Activated T-cell treated with anti-CD3 and anti-CD28 coated beads, Interleukin-2, amount 50 U/mL, for 24 hours (primary cell): ENCODE data around the gene PHB1.

Experiments
- DNase-seq: peaks from one replicate; pipeline ENCODE4 v3.0.0-alpha.2; 2020
- H3K27ac Mint-ChIP-seq: 2 replicates; pipeline ENCODE4 v1.8.0; 2020; ENCODE audit warnings: mild to moderate bottlenecking, mixed read lengths
- H3K27me3 Mint-ChIP-seq: 2 replicates; pipeline ENCODE4 v1.8.0; 2020; ENCODE audit warnings: mixed read lengths
- H3K36me3 Mint-ChIP-seq: 2 replicates; pipeline ENCODE4 v1.8.0; 2020; ENCODE audit warnings: low read depth, mixed read lengths
- H3K4me1 Mint-ChIP-seq: 2 replicates; pipeline ENCODE4 v1.8.0; 2020; ENCODE audit warnings: low read depth, mixed read lengths
- H3K4me3 Mint-ChIP-seq: 2 replicates; pipeline ENCODE4 v1.8.0; 2020; ENCODE audit warnings: mild to moderate bottlenecking, moderate library complexity, mixed read lengths
- H3K9me3 Mint-ChIP-seq: 2 replicates; pipeline ENCODE4 v1.8.0; 2020; ENCODE audit warnings: mixed read lengths

PHB1 gene

GRCh38 chr17:49447628-49448302 is 33.1 kb upstream of the PHB1 start:
- DNase-seq, result no peak
- H3K4me3 Mint-ChIP-seq, result no peak overlapping the region
- no peak overlapping the region for H3K27ac Mint-ChIP-seq
- H3K4me1 Mint-ChIP-seq, result peaks cover 6% of the 10 kb centered on the region
- no peaks in the 10 kb centered on the region for H3K36me3 Mint-ChIP-seq
- H3K9me3 Mint-ChIP-seq, result no peaks in the 10 kb centered on the region
- peaks cover 11% of the 10 kb centered on the region for H3K27me3 Mint-ChIP-seq

GRCh38 chr17:49445591-49445990 is 30.9 kb upstream of the PHB1 start:
- peaks cover 2% of the 10 kb centered on the region for H3K4me1 Mint-ChIP-seq
- DNase-seq, result no peak
- no peaks in the 10 kb centered on the region for H3K36me3 Mint-ChIP-seq
- peaks cover 29% of the 10 kb centered on the region for H3K27me3 Mint-ChIP-seq
- no peaks in the 10 kb centered on the region for H3K9me3 Mint-ChIP-seq
- H3K4me3 Mint-ChIP-seq, result no peak overlapping the region
- H3K27ac Mint-ChIP-seq, result no peak overlapping the region

GRCh38 chr17:49444384-49444783 is 29.7 kb upstream of the PHB1 start:
- Mint-ChIP-seq H3K27me3 (peaks cover 41% of the 10 kb centered on the region), H3K9me3 (no peaks in the 10 kb centered on the region)

GRCh38 chr17:49443862-49444261 is 29.2 kb upstream of the PHB1 start:
- Mint-ChIP-seq H3K27me3 (peaks cover 46% of the 10 kb centered on the region), H3K36me3 (no peaks in the 10 kb centered on the region)

More at GRCh38 chr17:49444384-49444783, 29.7 kb upstream of the PHB1 start:
- H3K27ac Mint-ChIP-seq, result no peak overlapping the region
- H3K36me3 Mint-ChIP-seq, result no peaks in the 10 kb centered on the region
- no peak for DNase-seq
- H3K4me3 Mint-ChIP-seq, result no peak overlapping the region
- no peaks in the 10 kb centered on the region for H3K4me1 Mint-ChIP-seq

GRCh38 chr17:49442041-49442440 is 27.4 kb upstream of the PHB1 start:
- Mint-ChIP-seq H3K4me3 (no peak overlapping the region), H3K4me1 (no peaks in the 10 kb centered on the region), H3K27ac (no peak overlapping the region), H3K36me3 (no peaks in the 10 kb centered on the region), H3K27me3 (peaks cover 61% of the 10 kb centered on the region), H3K9me3 (no peaks in the 10 kb centered on the region)
- DNase-seq, result no peak

More at GRCh38 chr17:49443862-49444261, 29.2 kb upstream of the PHB1 start:
- H3K4me1 Mint-ChIP-seq, result no peaks in the 10 kb centered on the region
- DNase-seq, result no peak
- no peak overlapping the region for H3K27ac Mint-ChIP-seq
- H3K4me3 Mint-ChIP-seq, result no peak overlapping the region
- no peaks in the 10 kb centered on the region for H3K9me3 Mint-ChIP-seq

GRCh38 chr17:49441578-49441977 is 26.9 kb upstream of the PHB1 start:
- peaks cover 66% of the 10 kb centered on the region for H3K27me3 Mint-ChIP-seq

GRCh38 chr17:49440581-49440980 is 25.9 kb upstream of the PHB1 start:
- peaks cover 63% of the 10 kb centered on the region for H3K27me3 Mint-ChIP-seq
- H3K27ac Mint-ChIP-seq, result no peak overlapping the region
- no peak overlapping the region for H3K4me3 Mint-ChIP-seq
- H3K9me3 Mint-ChIP-seq, result no peaks in the 10 kb centered on the region
- no peaks in the 10 kb centered on the region for H3K36me3 Mint-ChIP-seq
- no peak for DNase-seq
- H3K4me1 Mint-ChIP-seq, result no peaks in the 10 kb centered on the region

More at GRCh38 chr17:49441578-49441977, 26.9 kb upstream of the PHB1 start:
- no peak for DNase-seq
- H3K4me3 Mint-ChIP-seq, result no peak overlapping the region
- no peak overlapping the region for H3K27ac Mint-ChIP-seq
- H3K4me1 Mint-ChIP-seq, result no peaks in the 10 kb centered on the region
- H3K36me3 Mint-ChIP-seq, result no peaks in the 10 kb centered on the region
- no peaks in the 10 kb centered on the region for H3K9me3 Mint-ChIP-seq

GRCh38 chr17:49439673-49440571 is 25.2 kb upstream of the PHB1 start:
- no peak overlapping the region for H3K27ac Mint-ChIP-seq
- H3K9me3 Mint-ChIP-seq, result no peaks in the 10 kb centered on the region

GRCh38 chr17:49439305-49439672 is 24.6 kb upstream of the PHB1 start:
- H3K27ac Mint-ChIP-seq, result no peak overlapping the region
- H3K4me1 Mint-ChIP-seq, result no peaks in the 10 kb centered on the region
- no peak overlapping the region for H3K4me3 Mint-ChIP-seq
- H3K9me3 Mint-ChIP-seq, result no peaks in the 10 kb centered on the region
- no peaks in the 10 kb centered on the region for H3K36me3 Mint-ChIP-seq
- peaks cover 63% of the 10 kb centered on the region for H3K27me3 Mint-ChIP-seq
- no peak for DNase-seq

More at GRCh38 chr17:49439673-49440571, 25.2 kb upstream of the PHB1 start:
- peaks cover 63% of the 10 kb centered on the region for H3K27me3 Mint-ChIP-seq
- H3K4me3 Mint-ChIP-seq, result no peak overlapping the region
- no peaks in the 10 kb centered on the region for H3K36me3 Mint-ChIP-seq
- no peaks in the 10 kb centered on the region for H3K4me1 Mint-ChIP-seq
- no peak for DNase-seq

- H3K4me1 Mint-ChIP-seq, result no peaks in the 10 kb centered on the region
- H3K27ac Mint-ChIP-seq, result no peak overlapping the region
- H3K9me3 Mint-ChIP-seq, result no peaks in the 10 kb centered on the region
- no peak overlapping the region for H3K4me3 Mint-ChIP-seq
- no peak for DNase-seq
- H3K27me3 Mint-ChIP-seq, result peaks cover 63% of the 10 kb centered on the region
- H3K36me3 Mint-ChIP-seq, result no peaks in the 10 kb centered on the region
These were observed 24.0 kb upstream of the PHB1 start for GRCh38 chr17:49438436-49439278.

- H3K4me1 Mint-ChIP-seq, result no peaks in the 10 kb centered on the region
- H3K36me3 Mint-ChIP-seq, result no peaks in the 10 kb centered on the region
- H3K27ac Mint-ChIP-seq, result no peak overlapping the region
- no peak overlapping the region for H3K4me3 Mint-ChIP-seq
- H3K9me3 Mint-ChIP-seq, result no peaks in the 10 kb centered on the region
- DNase-seq, result no peak
- peaks cover 56% of the 10 kb centered on the region for H3K27me3 Mint-ChIP-seq
These were observed 23.2 kb upstream of the PHB1 start for GRCh38 chr17:49437696-49438435.

GRCh38 chr17:49436174-49436573 is 21.5 kb upstream of the PHB1 start:
- Mint-ChIP-seq H3K4me1 (no peaks in the 10 kb centered on the region), H3K9me3 (no peaks in the 10 kb centered on the region), H3K27ac (no peak overlapping the region), H3K27me3 (peaks cover 42% of the 10 kb centered on the region), H3K36me3 (no peaks in the 10 kb centered on the region), H3K4me3 (no peak overlapping the region)
- DNase-seq, result no peak

GRCh38 chr17:49435671-49436029 is 21.0 kb upstream of the PHB1 start:
- no peak overlapping the region for H3K27ac Mint-ChIP-seq
- peaks cover 38% of the 10 kb centered on the region for H3K27me3 Mint-ChIP-seq

More at GRCh38 chr17:49435671-49436029, 21.0 kb upstream of the PHB1 start:
- no peaks in the 10 kb centered on the region for H3K9me3 Mint-ChIP-seq
- H3K4me3 Mint-ChIP-seq, result no peak overlapping the region
- DNase-seq, result no peak
- H3K36me3 Mint-ChIP-seq, result no peaks in the 10 kb centered on the region
- H3K4me1 Mint-ChIP-seq, result no peaks in the 10 kb centered on the region
